H1 (cell line): Measurements from ENCODE around the gene RAB33A. TPM values are rescaled to one million over a fixed set of nuclear protein-coding genes. Genes with fewer than 3 reads are reported as not detected.

ENCODE experiments used
- CTCF ChIA-PET: fragments of 300-600 bp; sonication (Branson Sonifier 250); formaldehyde crosslinking; loops from one replicate; lab custom pipeline; 2021; ENCODE audit not compliant: partially characterized antibody; lab: Charles Lee
- POLR2A ChIA-PET: fragments of 300-600 bp; sonication (Branson Sonifier 250); formaldehyde crosslinking; loops from one replicate; lab custom pipeline; 2021; ENCODE audit warnings: inconsistent platforms; ENCODE audit not compliant: partially characterized antibody; lab: Charles Lee
- DNase-seq, 2 experiments: peaks; one replicate each; pipeline versions ENCODE4 v3.0.0 to v3.0.0-alpha.2; 2010 to 2022; ENCODE audit warnings: low spot score in 2 of 2, low read depth in 1 of 2, mixed read lengths in 1 of 2
- FAIRE-seq: peaks from 2 replicates; lab custom pipeline; 2011; peaks lifted over from hg19 to GRCh38; lab: Jason Lieb, UNC
- H2AFZ ChIP-seq: 2 replicates; pipeline ENCODE4 v1.8.1; 2012; ENCODE audit warnings: low read length, inconsistent platforms
- H2AK5ac ChIP-seq: 2 replicates; pipeline ENCODE4 v1.6.1; 2013; ENCODE audit warnings: low read depth, low read length
- H2BK120ac ChIP-seq: replicated peaks from 2 replicates; pipeline ENCODE3; 2013; ENCODE audit warnings: low read depth, low read length, inconsistent platforms
- H2BK12ac ChIP-seq: 2 replicates; pipeline ENCODE4 v1.6.1; 2013; ENCODE audit warnings: low read depth, low read length
- H2BK15ac ChIP-seq: 2 replicates; pipeline ENCODE4 v1.6.1; 2013; ENCODE audit warnings: low read length
- H2BK20ac ChIP-seq: 2 replicates; pipeline ENCODE4 v1.6.1; 2013; ENCODE audit warnings: low read length
- H2BK5ac ChIP-seq: 2 replicates; pipeline ENCODE4 v1.6.1; 2013; ENCODE audit warnings: low read depth, low read length
- H3K14ac ChIP-seq: 2 replicates; pipeline ENCODE4 v1.6.1; 2013; ENCODE audit warnings: inconsistent platforms; ENCODE audit not compliant: insufficient read length
- H3K18ac ChIP-seq: 2 replicates; pipeline ENCODE4 v1.6.1; 2013; ENCODE audit warnings: low read length; ENCODE audit errors: extremely low read depth
- H3K23ac ChIP-seq: 2 replicates; pipeline ENCODE4 v1.6.1; 2013; ENCODE audit warnings: inconsistent platforms; ENCODE audit not compliant: insufficient read length
- H3K23me2 ChIP-seq: 2 replicates; pipeline ENCODE4 v1.6.1; 2013; ENCODE audit warnings: low read depth, low read length
- H3K27ac ChIP-seq: 2 replicates; pipeline ENCODE4 v1.6.1; 2011; ENCODE audit warnings: low read depth, low read length, inconsistent platforms
- H3K27me3 ChIP-seq, 4 experiments: replicated peaks in 1 of 4; 1 replicate in 1 of 4; 2 replicates in 3 of 4; pipeline versions ENCODE4 v1.6.1 to v1.8.1; 2011 to 2013; ENCODE audit warnings: low read length in 3 of 4, mild to moderate bottlenecking in 3 of 4, inconsistent platforms in 2 of 4, mixed read lengths in 2 of 4, moderate library complexity in 1 of 4; ENCODE audit not compliant: control insufficient read depth in 3 of 4, insufficient read depth in 3 of 4; ENCODE audit errors: extremely low read depth in 1 of 4
- H3K36me3 ChIP-seq, 4 experiments: 2 replicates each; pipeline versions ENCODE4 v1.6.1 to v1.8.1; 2011 to 2013; ENCODE audit warnings: mild to moderate bottlenecking in 4 of 4, low read length in 3 of 4, moderate library complexity in 2 of 4, control low read depth in 1 of 4, inconsistent platforms in 1 of 4; ENCODE audit not compliant: insufficient read depth in 4 of 4, control insufficient read depth in 2 of 4
- H3K4ac ChIP-seq: replicated peaks from 2 replicates; pipeline ENCODE3; 2013; ENCODE audit warnings: low read length, low read depth, mixed read lengths, inconsistent platforms; ENCODE audit not compliant: insufficient read length
- H3K4me1 ChIP-seq, 4 experiments: replicated peaks in 1 of 4; 1 replicate in 1 of 4; 2 replicates in 3 of 4; pipeline versions ENCODE4 v1.6.1 to v1.8.1; 2011 to 2013; ENCODE audit warnings: low read length in 3 of 4, inconsistent platforms in 2 of 4, mixed read lengths in 1 of 4; ENCODE audit not compliant: insufficient read depth in 4 of 4, control insufficient read depth in 3 of 4
- H3K4me2 ChIP-seq, 2 experiments: 2 replicates each; pipeline versions ENCODE4 v1.6.1 to v1.8.1; 2011 to 2013; ENCODE audit warnings: low read depth in 2 of 2, low read length in 2 of 2, control low read depth in 1 of 2, inconsistent platforms in 1 of 2, mild to moderate bottlenecking in 1 of 2; ENCODE audit not compliant: insufficient read depth in 1 of 2
- H3K4me3 ChIP-seq, 4 experiments: fragments of 200-600, 300-600 bp in 1 of 4; sonication (generic), shearing (Covaris generic), sonication (Bioruptor Twin) in 1 of 4; 2 replicates each; pipeline versions ENCODE4 v1.5.1 to v1.8.1; 2011 to 2016; ENCODE audit warnings: low read length in 4 of 4, low read depth in 3 of 4, control low read depth in 2 of 4, inconsistent platforms in 2 of 4, mild to moderate bottlenecking in 2 of 4, mixed read lengths in 1 of 4, moderate library complexity in 1 of 4; ENCODE audit not compliant: insufficient read depth in 2 of 4; ENCODE audit errors: extremely low read depth in 1 of 4
- H3K56ac ChIP-seq: replicated peaks from 2 replicates; pipeline ENCODE3; 2013; ENCODE audit warnings: low read depth, mild to moderate bottlenecking, mixed read lengths, low read length, inconsistent platforms; ENCODE audit not compliant: insufficient read length
- H3K79me1 ChIP-seq: 2 replicates; pipeline ENCODE4 v1.6.1; 2013; ENCODE audit warnings: low read depth, low read length, control low read depth
- H3K79me2 ChIP-seq, 2 experiments: 2 replicates each; pipeline versions ENCODE4 v1.6.1 to v1.8.1; 2012 to 2013; ENCODE audit warnings: low read length in 2 of 2, mild to moderate bottlenecking in 2 of 2, inconsistent platforms in 1 of 2; ENCODE audit not compliant: insufficient read depth in 2 of 2, control insufficient read depth in 1 of 2
- H3K9ac ChIP-seq, 4 experiments: replicated peaks in 1 of 4; 1 replicate in 1 of 4; 2 replicates in 3 of 4; pipeline versions ENCODE4 v1.6.1 to v1.8.1; 2011 to 2013; ENCODE audit warnings: low read depth in 3 of 4, low read length in 3 of 4, control low read depth in 2 of 4, mild to moderate bottlenecking in 2 of 4, moderate library complexity in 2 of 4, inconsistent platforms in 1 of 4; ENCODE audit errors: extremely low read depth in 1 of 4
- H3K9me3 ChIP-seq, 2 experiments: 2 replicates each; pipeline versions ENCODE4 v1.6.1 to v1.8.1; 2012 to 2013; ENCODE audit warnings: mild to moderate bottlenecking in 2 of 2, moderate library complexity in 2 of 2, control low read depth in 1 of 2, inconsistent platforms in 1 of 2, low read depth in 1 of 2, low read length in 1 of 2, mixed read lengths in 1 of 2; ENCODE audit not compliant: insufficient read depth in 2 of 2
- H4K20me1 ChIP-seq, 2 experiments: replicated peaks in 1 of 2; 2 replicates each; pipeline versions ENCODE3 to v1.8.1; 2011 to 2013; ENCODE audit warnings: inconsistent platforms in 2 of 2, low read length in 2 of 2, mild to moderate bottlenecking in 1 of 2; ENCODE audit not compliant: insufficient read depth in 2 of 2, control insufficient read depth in 1 of 2
- H4K5ac ChIP-seq: 2 replicates; pipeline ENCODE4 v1.6.1; 2013; ENCODE audit warnings: low read length, low read depth, mixed read lengths, inconsistent platforms; ENCODE audit not compliant: insufficient read length
- H4K8ac ChIP-seq: 2 replicates; pipeline ENCODE4 v1.8.0; 2013; ENCODE audit warnings: mild to moderate bottlenecking, moderate library complexity, low read length, inconsistent platforms; ENCODE audit not compliant: insufficient read depth; ENCODE audit errors: extremely low read depth
- H4K91ac ChIP-seq: replicated peaks from 2 replicates; pipeline ENCODE3; 2013; ENCODE audit warnings: low read length, mixed read lengths, inconsistent platforms; ENCODE audit not compliant: insufficient read length
- CBX5 ChIP-seq: fragments of 300-800, 300-1000 bp; sonication (generic); IDR thresholded peaks from 2 replicates; pipeline ENCODE4 v1.7.1; 2016; ENCODE audit warnings: antibody characterized with exemption, low read length, low read depth
- CBX8 ChIP-seq: fragments of 300-800, 300-1000 bp; sonication (generic); IDR thresholded peaks from 2 replicates; pipeline ENCODE4 v1.7.1; 2016; ENCODE audit warnings: low read depth, low read length, borderline replicate concordance
- FOSL1 ChIP-seq: IDR thresholded peaks from 2 replicates; pipeline ENCODE4 v1.6.1; 2011; ENCODE audit warnings: mild to moderate bottlenecking, low read depth, low read length, moderate library complexity; ENCODE audit not compliant: insufficient read depth
- JUN ChIP-seq: IDR thresholded peaks from 2 replicates; pipeline ENCODE4 v1.6.1; 2011; ENCODE audit warnings: low read depth, mild to moderate bottlenecking, improper control_type of control experiment, low read length
- POU5F1 ChIP-seq: IDR thresholded peaks from 2 replicates; pipeline ENCODE4 v1.6.1; 2011; ENCODE audit warnings: low read depth, mild to moderate bottlenecking, low read length, moderate library complexity
- RAD21 ChIP-seq, 2 experiments: IDR thresholded peaks in 1 of 2; conservative IDR thresholded peaks in 1 of 2; 2 replicates each; pipeline ENCODE4 v1.6.1; 2011; ENCODE audit warnings: low read depth in 2 of 2, low read length in 2 of 2, improper control_type of control experiment in 1 of 2, inconsistent platforms in 1 of 2, mild to moderate bottlenecking in 1 of 2, moderate library complexity in 1 of 2
- RBBP5 ChIP-seq: IDR thresholded peaks from 2 replicates; pipeline ENCODE4 v1.7.1; 2012; ENCODE audit warnings: low read depth, mild to moderate bottlenecking, inconsistent platforms, low read length, moderate library complexity, borderline replicate concordance
- SAP30 ChIP-seq: fragments of 300-600 bp; sonication (generic); IDR thresholded peaks from 2 replicates; pipeline ENCODE4 v1.7.1; 2012; ENCODE audit warnings: low read length, moderate library complexity, mild to moderate bottlenecking, inconsistent platforms; ENCODE audit not compliant: insufficient read depth, insufficient replicate concordance
- TEAD4 ChIP-seq: IDR thresholded peaks from 2 replicates; pipeline ENCODE4 v1.6.1; 2012; ENCODE audit warnings: low read depth, low read length, inconsistent platforms, mixed read lengths
- YY1 ChIP-seq: IDR thresholded peaks from 2 replicates; pipeline ENCODE4 v1.6.1; 2011; ENCODE audit warnings: low read depth, mild to moderate bottlenecking, low read length
- WGBS, 2 experiments: shearing (Covaris generic) in 1 of 2; methylation state at CpG; one replicate each; pipeline versions ENCODE4 v1.1.6 to v1.1.7; 2013 to 2015; ENCODE audit warnings: low lambda C conversion rate in 2 of 2, mixed read lengths in 2 of 2, inconsistent platforms in 1 of 2, low coverage in 1 of 2, missing lambda C conversion rate in 1 of 2; ENCODE audit not compliant: insufficient replicate concordance in 2 of 2, insufficient coverage in 1 of 2, insufficient read length in 1 of 2; ENCODE audit errors: extremely low coverage in 1 of 2, missing lambda C conversion rate in 1 of 2; 5-methylcytosine and 5-hydroxymethylcytosine counted together
- polyA plus RNA-seq, 7 experiments: library from polyadenylated mRNA; depleted of rRNA in 3 of 7; stranded (reverse) in 5 of 7; unstranded in 2 of 7; fragments of >200 nt in 5 of 7; fragments of 200-250 nt in 2 of 7; gene quantifications; 1 replicate in 5 of 7; 2 replicates in 1 of 7; 4 replicates in 1 of 7; pipeline versions ENCODE4 v1.2.1 to v1.2.3, GENCODE V29; 2011 to 2013; ENCODE audit warnings: missing spikeins in 2 of 7, mixed read lengths in 2 of 7
- total RNA-seq: library from RNA; stranded (reverse); fragmentation: NEBNext Ultra II Directional; extraction: Animal tissue kit (Norgen Biotek cat#: 25700); gene quantifications from 2 replicates; pipeline ENCODE4 v1.2.1, GENCODE V29; 2021
- TF ChIP-seq, protein P1 (sequence below): IDR thresholded peaks from 2 replicates; pipeline ENCODE4 v1.6.1; 2012; ENCODE audit warnings: inconsistent platforms
- TF ChIP-seq, protein P2 (sequence below): IDR thresholded peaks from 2 replicates; pipeline ENCODE4 v1.6.1; 2012; ENCODE audit warnings: low read length, inconsistent platforms

RAB33A gene
- total and polyA plus RNA-seq, 2 of the 8 experiments (the other 6 are each of a cell fraction or from before 2014, with no cell fraction given) = 2.8 to 4.6 TPM

DNA sequence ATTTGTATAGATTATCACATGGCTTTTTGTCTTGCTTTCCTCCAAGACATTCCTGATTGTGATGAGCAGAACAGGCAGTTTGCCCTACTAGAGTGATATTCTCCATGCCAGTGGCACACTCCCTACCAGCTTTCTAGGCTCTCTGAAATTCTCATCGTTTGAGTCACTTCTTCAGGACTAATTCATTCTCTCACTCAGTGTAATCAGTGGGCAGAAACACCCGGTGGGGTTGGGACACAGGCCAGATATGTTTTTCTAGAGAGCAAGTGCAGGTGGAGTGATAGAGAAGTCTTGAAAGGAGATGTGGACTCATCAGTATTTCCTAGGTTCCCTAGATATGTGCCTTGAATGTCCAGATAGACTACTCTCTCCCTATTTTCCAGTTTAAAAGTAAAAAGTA lies 13.1 kb downstream of the RAB33A start:
- H3K79me1 ChIP-seq = no peaks in the 10 kb centered on the region
- no peak overlapping the region for H3K18ac ChIP-seq
- no peaks in the 10 kb centered on the region for H3K4me1 ChIP-seq
- no peaks in the 10 kb centered on the region for H4K20me1 ChIP-seq
- TF ChIP-seq YY1 = no peak
- no peak for TF ChIP-seq JUN
- no peak for TF ChIP-seq RBBP5
- TF ChIP-seq, protein P1, sequence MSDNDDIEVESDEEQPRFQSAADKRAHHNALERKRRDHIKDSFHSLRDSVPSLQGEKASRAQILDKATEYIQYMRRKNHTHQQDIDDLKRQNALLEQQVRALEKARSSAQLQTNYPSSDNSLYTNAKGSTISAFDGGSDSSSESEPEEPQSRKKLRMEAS = no peak
- TF ChIP-seq, protein P2, sequence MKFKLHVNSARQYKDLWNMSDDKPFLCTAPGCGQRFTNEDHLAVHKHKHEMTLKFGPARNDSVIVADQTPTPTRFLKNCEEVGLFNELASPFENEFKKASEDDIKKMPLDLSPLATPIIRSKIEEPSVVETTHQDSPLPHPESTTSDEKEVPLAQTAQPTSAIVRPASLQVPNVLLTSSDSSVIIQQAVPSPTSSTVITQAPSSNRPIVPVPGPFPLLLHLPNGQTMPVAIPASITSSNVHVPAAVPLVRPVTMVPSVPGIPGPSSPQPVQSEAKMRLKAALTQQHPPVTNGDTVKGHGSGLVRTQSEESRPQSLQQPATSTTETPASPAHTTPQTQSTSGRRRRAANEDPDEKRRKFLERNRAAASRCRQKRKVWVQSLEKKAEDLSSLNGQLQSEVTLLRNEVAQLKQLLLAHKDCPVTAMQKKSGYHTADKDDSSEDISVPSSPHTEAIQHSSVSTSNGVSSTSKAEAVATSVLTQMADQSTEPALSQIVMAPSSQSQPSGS = no peak
- TF ChIP-seq POU5F1 = no peak
- no peak for TF ChIP-seq CBX5
- no peak for TF ChIP-seq FOSL1
- no peak for TF ChIP-seq SAP30
- no peak for TF ChIP-seq TEAD4
- no peak for TF ChIP-seq RAD21 (IDR thresholded peaks at IDR 0.05 in 1 of 2, conservative IDR thresholded peaks at IDR 0.05 in 1 of 2; ENCODE audit: low read depth in 2 of 2, low read length in 2 of 2)
- no peak for TF ChIP-seq CBX8
- H2BK12ac ChIP-seq = no peak overlapping the region
- H3K36me3 ChIP-seq = no peaks in the 10 kb centered on the region
- H3K23ac ChIP-seq = no peak overlapping the region
- no peak overlapping the region for H3K4me2 ChIP-seq
- H2BK15ac ChIP-seq = no peak overlapping the region
- no peak overlapping the region for H2AK5ac ChIP-seq
- no peak overlapping the region for H2BK120ac ChIP-seq
- H3K27ac ChIP-seq = no peak overlapping the region
- H2AFZ ChIP-seq = no peak overlapping the region
- H3K56ac ChIP-seq = no peak overlapping the region
- no peaks in the 10 kb centered on the region for H3K9me3 ChIP-seq
- H4K5ac ChIP-seq = no peak overlapping the region
- FAIRE-seq = no peak
- no peak overlapping the region for H2BK5ac ChIP-seq
- DNase-seq = no peak
- H3K79me2 ChIP-seq = no peaks in the 10 kb centered on the region
- no peak overlapping the region for H3K4ac ChIP-seq
- H4K91ac ChIP-seq = no peak overlapping the region
- no peak overlapping the region for H4K8ac ChIP-seq
- no peak overlapping the region for H2BK20ac ChIP-seq
- no peak overlapping the region for H3K9ac ChIP-seq
- H3K27me3 ChIP-seq = no peaks in the 10 kb centered on the region
- H3K23me2 ChIP-seq = no peaks in the 10 kb centered on the region
- ChIA-PET POLR2A (no interaction called here), CTCF (no interaction called here)
- no peak overlapping the region for H3K4me3 ChIP-seq
- H3K14ac ChIP-seq = no peak overlapping the region
- WGBS, 2 experiments = 78% methylated on average over 2 of the region's 2 CpGs; no CpG with 5 or more reads in 1 of the 2 experiments
